MCF 10A (cell line): ENCODE data around the gene MAPKAPK5. TPM values are rescaled to one million over a fixed set of nuclear protein-coding genes. Genes with fewer than 3 reads are reported as not detected.

Experiments used
- BruUV-seq: library from RNA; stranded (reverse); fragments of 400-500 nt; replicated peaks from 2 replicates; lab custom pipeline; 2021; lab: Mats Ljungman, UMichigan
- CTCF ChIA-PET: fragments of 300-600 bp; sonication (Branson Sonifier 250); formaldehyde crosslinking; extraction: SDS; loops from one replicate; lab custom pipeline; 2021; ENCODE audit warnings: antibody characterized with exemption, inconsistent platforms; lab: Yijun Ruan, JAX
- POLR2A ChIA-PET: fragments of 300-600, 350-650 bp; sonication (Branson Sonifier 250); formaldehyde crosslinking; extraction: SDS; loops from one replicate; lab custom pipeline; 2020; ENCODE audit warnings: antibody characterized with exemption, inconsistent platforms; lab: Yijun Ruan, JAX
- DNase-seq: peaks from one replicate; pipeline ENCODE4 v3.0.0-alpha.2; 2018; ENCODE audit not compliant: unreplicated experiment
- H3K27ac Mint-ChIP-seq: one replicate; pipeline ENCODE4 v1.8.0; 2022; ENCODE audit warnings: mild to moderate bottlenecking, low read depth, mixed read lengths; ENCODE audit not compliant: unreplicated experiment
- H3K27me3 Mint-ChIP-seq: one replicate; pipeline ENCODE4 v1.8.0; 2022; ENCODE audit warnings: mixed read lengths; ENCODE audit not compliant: insufficient read depth, unreplicated experiment
- H3K36me3 Mint-ChIP-seq: one replicate; pipeline ENCODE4 v1.8.0; 2022; ENCODE audit warnings: mild to moderate bottlenecking, moderate library complexity, mixed read lengths; ENCODE audit not compliant: insufficient read depth, unreplicated experiment
- H3K4me1 Mint-ChIP-seq: one replicate; pipeline ENCODE4 v1.8.0; 2022; ENCODE audit warnings: mixed read lengths; ENCODE audit not compliant: insufficient read depth, unreplicated experiment
- H3K4me3 Mint-ChIP-seq: one replicate; pipeline ENCODE4 v1.8.0; 2022; ENCODE audit warnings: mild to moderate bottlenecking, moderate library complexity, mixed read lengths; ENCODE audit not compliant: unreplicated experiment
- H3K9me3 Mint-ChIP-seq: one replicate; pipeline ENCODE4 v1.8.0; 2022; ENCODE audit warnings: mixed read lengths; ENCODE audit not compliant: unreplicated experiment
- CTCF ChIP-seq: fragments of 200-600 bp; IDR thresholded peaks from one replicate; pipeline ENCODE4 v1.8.0; 2022; ENCODE audit warnings: antibody characterized with exemption, mild to moderate bottlenecking; ENCODE audit not compliant: unreplicated experiment
- intact Hi-C: fragments of 100-400 bp; cut with micrococcal nuclease; formaldehyde crosslinking; loops from 2 replicates; pipeline ENCODE4 v1.14.1; 2022
- total RNA-seq: library from RNA; stranded (reverse); gene quantifications from 2 replicates; pipeline ENCODE4 v1.2.3, GENCODE V29; 2022

MAPKAPK5 gene
- total RNA-seq, 1 experiment from 2014 or later, result 51.3 TPM

GRCh38 chr12:111799758-111800157 lies 42.3 kb upstream of the MAPKAPK5 start:
- Mint-ChIP-seq H3K4me3 (no peak overlapping the region), H3K9me3 (no peaks in the 10 kb centered on the region), H3K27me3 (no peaks in the 10 kb centered on the region), H3K4me1 (no peaks in the 10 kb centered on the region), H3K27ac (no peak overlapping the region), H3K36me3 (peaks cover 5% of the 10 kb centered on the region)
- intact Hi-C loops, result no loop called here
- TF ChIP-seq CTCF, result no peak
- BruUV-seq, result no TSS peak
- ChIA-PET POLR2A (interaction anchor here (0.7 to 1.0 kb wide), 2 partner anchors 10 to 45 kb away, joined by 3 to 4 read pairs; no protein-coding TSS in a partner anchor), CTCF (interaction anchor here (1.0 to 2.1 kb wide), 4 partner anchors 9 to 46 kb away, joined by 4 to 9 read pairs (median 6); no protein-coding TSS in a partner anchor)
- DNase-seq, result no peak

DNA sequence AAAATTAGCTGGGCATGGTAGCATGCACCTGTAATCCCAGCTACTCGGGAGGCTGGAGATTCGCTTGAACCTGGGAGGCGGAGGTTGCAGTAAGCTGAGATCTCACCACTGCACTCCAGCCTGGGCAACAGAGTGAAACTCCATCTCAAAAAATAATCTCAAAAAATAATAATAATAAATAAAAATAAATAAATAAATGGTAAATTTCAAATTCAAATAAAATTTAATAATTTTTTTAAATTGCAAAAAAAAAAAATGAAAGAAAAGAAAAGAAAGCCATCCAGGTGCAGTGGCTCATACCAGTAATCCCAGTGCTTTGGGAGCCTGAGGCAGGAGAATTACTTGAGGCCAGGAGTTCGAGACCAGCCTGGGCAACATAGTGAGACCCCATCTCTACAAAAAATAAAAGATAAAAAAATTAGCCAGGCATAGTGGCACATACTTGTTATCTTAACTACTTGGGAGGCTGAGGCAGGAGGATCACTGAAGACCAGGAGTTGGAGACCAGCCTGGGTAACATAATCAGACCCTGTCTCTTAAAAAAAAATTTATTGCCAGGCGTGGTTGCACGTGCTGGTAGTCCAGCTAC lies 38.9 kb upstream of the MAPKAPK5 start:
- DNase-seq, result no peak
- Mint-ChIP-seq H3K36me3 (peaks cover 5% of the 10 kb centered on the region), H3K9me3 (no peaks in the 10 kb centered on the region), H3K4me1 (no peaks in the 10 kb centered on the region), H3K27me3 (peaks cover 10% of the 10 kb centered on the region), H3K27ac (no peak overlapping the region), H3K4me3 (no peak overlapping the region)
- CTCF ChIA-PET, result interaction anchor here (0.6 kb wide), 2 partner anchors 235 to 350 kb away, joined by 3 to 4 read pairs; no protein-coding TSS in a partner anchor
- no peak for TF ChIP-seq CTCF
- POLR2A ChIA-PET, result interaction anchor here (1.5 kb wide), 1 partner anchor 39 kb away, joined by 3 read pairs; the partner anchor contains the start of gene MAPKAPK5
- no TSS peak for BruUV-seq
- intact Hi-C loops, result no loop called here

DNA sequence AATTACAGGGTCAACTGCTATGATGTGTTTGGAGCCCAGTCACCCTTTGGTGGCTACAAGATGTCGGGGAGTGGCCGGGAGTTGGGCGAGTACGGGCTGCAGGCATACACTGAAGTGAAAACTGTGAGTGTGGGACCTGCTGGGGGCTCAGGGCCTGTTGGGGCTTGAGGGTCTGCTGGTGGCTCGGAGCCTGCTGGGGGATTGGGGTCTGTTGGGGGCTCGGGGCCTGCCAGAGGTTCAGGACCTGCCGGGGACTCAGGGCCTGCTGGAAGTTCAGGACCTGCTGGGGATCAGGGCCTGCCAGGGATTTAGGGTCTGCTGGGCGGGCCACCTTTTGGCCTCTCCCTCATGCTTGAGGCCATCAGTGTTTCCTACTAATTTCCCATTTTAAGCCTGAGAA lies 38.2 kb upstream of the MAPKAPK5 start:
- no peak overlapping the region for H3K4me3 Mint-ChIP-seq

More for the DNA sequence above, 38.2 kb upstream of the MAPKAPK5 start:
- TF ChIP-seq CTCF, result no peak
- Mint-ChIP-seq H3K27me3 (peaks cover 10% of the 10 kb centered on the region), H3K27ac (no peak overlapping the region), H3K4me1 (no peaks in the 10 kb centered on the region), H3K36me3 (peaks cover 5% of the 10 kb centered on the region), H3K9me3 (no peaks in the 10 kb centered on the region)
- DNase-seq, result no peak
- ChIA-PET CTCF (interaction anchor here (1.0 kb wide), 1 partner anchor 9 kb away, joined by 3 read pairs; no protein-coding TSS in a partner anchor), POLR2A (no interaction called here)
- no TSS peak for BruUV-seq
- intact Hi-C loops, result no loop called here
